Glutamatergic neuron (in vitro differentiated cells): Measurements from ENCODE around the gene APBB2. TPM values are rescaled to one million over a fixed set of nuclear protein-coding genes. Genes with fewer than 3 reads are reported as not detected.

Experiments
- DNase-seq: peaks from one replicate; pipeline ENCODE4 v3.0.0; 2022
- H3K27ac Mint-ChIP-seq: one replicate; pipeline ENCODE4 v1.8.0; 2020; ENCODE audit warnings: mild to moderate bottlenecking, mixed read lengths, inconsistent platforms; ENCODE audit not compliant: unreplicated experiment
- H3K27me3 Mint-ChIP-seq: one replicate; pipeline ENCODE4 v1.8.0; 2020; ENCODE audit warnings: mild to moderate bottlenecking, moderate library complexity, mixed read lengths, inconsistent platforms; ENCODE audit not compliant: unreplicated experiment
- H3K36me3 Mint-ChIP-seq: one replicate; pipeline ENCODE4 v1.8.0; 2020; ENCODE audit warnings: mild to moderate bottlenecking, mixed read lengths, inconsistent platforms; ENCODE audit not compliant: unreplicated experiment
- H3K4me1 Mint-ChIP-seq: one replicate; pipeline ENCODE4 v1.8.0; 2020; ENCODE audit warnings: mild to moderate bottlenecking, low read depth, mixed read lengths, inconsistent platforms; ENCODE audit not compliant: unreplicated experiment
- H3K4me3 Mint-ChIP-seq: one replicate; pipeline ENCODE4 v1.8.0; 2020; ENCODE audit warnings: mild to moderate bottlenecking, mixed read lengths, inconsistent platforms; ENCODE audit not compliant: unreplicated experiment
- H3K9me3 Mint-ChIP-seq: one replicate; pipeline ENCODE4 v1.8.0; 2020; ENCODE audit warnings: mild to moderate bottlenecking, moderate library complexity, mixed read lengths, inconsistent platforms; ENCODE audit not compliant: unreplicated experiment
- total RNA-seq: library from RNA; stranded (reverse); fragmentation: NEBNext Ultra II Directional; extraction: Animal tissue kit (Norgen Biotek cat#: 25700); gene quantifications from one replicate; pipeline ENCODE4 v1.2.1, GENCODE V29; 2021; ENCODE audit not compliant: unreplicated experiment
- TF ChIP-seq, protein P1 (sequence below): fragments of 200-600 bp; sonication (generic); IDR thresholded peaks from one replicate; pipeline ENCODE4 v1.5.0; 2021; ENCODE audit not compliant: partially characterized antibody, unreplicated experiment

APBB2 gene
- total RNA-seq, 1 donor from 2014 or later: 117 TPM

DNA sequence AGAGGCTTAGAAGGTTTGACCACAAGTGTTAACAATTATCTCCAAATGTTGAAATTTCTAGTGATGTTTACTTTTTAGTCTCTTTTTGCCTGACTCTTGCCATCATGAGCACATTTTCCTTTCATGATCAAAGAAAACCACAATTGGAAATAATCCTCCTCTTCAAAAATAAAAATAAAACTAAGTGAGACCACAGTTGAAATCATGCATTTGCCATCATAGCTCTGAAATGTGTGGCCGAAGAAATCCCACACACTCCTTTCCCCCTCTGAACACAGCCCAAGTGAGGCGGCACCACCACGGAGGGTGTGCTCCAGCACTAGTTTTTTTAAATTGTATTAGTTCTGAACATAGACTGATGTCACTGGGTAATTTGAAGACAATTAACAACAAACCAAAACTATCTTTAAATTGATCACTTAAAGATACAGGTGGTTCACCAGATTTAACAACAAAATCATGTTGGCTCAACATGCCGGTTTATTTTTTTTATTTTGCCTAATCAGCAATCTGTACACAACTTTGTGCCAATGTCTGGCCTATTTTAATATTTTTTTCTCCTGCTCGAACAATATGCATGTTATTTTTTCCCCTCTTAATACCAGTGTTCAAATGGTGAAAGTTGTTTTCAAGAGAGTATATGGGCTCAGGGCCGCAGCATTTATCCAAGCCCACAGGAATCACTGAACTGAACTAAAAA lies 17.6 kb downstream of the APBB2 start:
- TF ChIP-seq, protein P1, sequence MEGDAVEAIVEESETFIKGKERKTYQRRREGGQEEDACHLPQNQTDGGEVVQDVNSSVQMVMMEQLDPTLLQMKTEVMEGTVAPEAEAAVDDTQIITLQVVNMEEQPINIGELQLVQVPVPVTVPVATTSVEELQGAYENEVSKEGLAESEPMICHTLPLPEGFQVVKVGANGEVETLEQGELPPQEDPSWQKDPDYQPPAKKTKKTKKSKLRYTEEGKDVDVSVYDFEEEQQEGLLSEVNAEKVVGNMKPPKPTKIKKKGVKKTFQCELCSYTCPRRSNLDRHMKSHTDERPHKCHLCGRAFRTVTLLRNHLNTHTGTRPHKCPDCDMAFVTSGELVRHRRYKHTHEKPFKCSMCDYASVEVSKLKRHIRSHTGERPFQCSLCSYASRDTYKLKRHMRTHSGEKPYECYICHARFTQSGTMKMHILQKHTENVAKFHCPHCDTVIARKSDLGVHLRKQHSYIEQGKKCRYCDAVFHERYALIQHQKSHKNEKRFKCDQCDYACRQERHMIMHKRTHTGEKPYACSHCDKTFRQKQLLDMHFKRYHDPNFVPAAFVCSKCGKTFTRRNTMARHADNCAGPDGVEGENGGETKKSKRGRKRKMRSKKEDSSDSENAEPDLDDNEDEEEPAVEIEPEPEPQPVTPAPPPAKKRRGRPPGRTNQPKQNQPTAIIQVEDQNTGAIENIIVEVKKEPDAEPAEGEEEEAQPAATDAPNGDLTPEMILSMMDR: no peak
- Mint-ChIP-seq H3K27me3 (peaks cover 2% of the 10 kb centered on the region), H3K27ac (no peak overlapping the region), H3K36me3 (no peaks in the 10 kb centered on the region), H3K9me3 (peaks cover 3% of the 10 kb centered on the region), H3K4me1 (peaks cover 4% of the 10 kb centered on the region), H3K4me3 (no peak overlapping the region)
- no peak for DNase-seq

DNA sequence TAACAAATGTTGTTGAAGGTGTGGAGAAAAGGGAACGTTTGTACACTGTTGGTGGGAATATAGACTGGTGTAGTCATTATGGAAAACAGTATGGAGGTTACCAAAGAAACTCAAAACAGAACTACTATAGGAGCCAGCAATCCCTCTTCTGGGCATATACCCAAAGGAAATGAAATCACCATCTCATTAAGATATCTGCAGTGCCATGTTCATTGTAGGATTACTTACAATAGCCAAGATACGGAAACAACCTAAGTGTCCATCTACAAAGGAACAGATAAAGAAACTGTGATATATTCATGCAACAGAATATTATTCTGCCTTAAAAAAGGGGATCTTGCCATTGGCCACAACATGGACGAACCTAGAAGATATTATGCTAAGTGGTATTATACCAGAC lies 22.2 kb downstream of the APBB2 start:
- H3K27me3 Mint-ChIP-seq: peaks cover 2% of the 10 kb centered on the region
- H3K36me3 Mint-ChIP-seq: no peaks in the 10 kb centered on the region
- H3K9me3 Mint-ChIP-seq: peaks cover 2% of the 10 kb centered on the region
- no peak overlapping the region for H3K4me3 Mint-ChIP-seq
- peaks cover 11% of the 10 kb centered on the region for H3K4me1 Mint-ChIP-seq
- TF ChIP-seq, protein P1: no peak
- no peak for DNase-seq
- H3K27ac Mint-ChIP-seq: no peak overlapping the region

DNA sequence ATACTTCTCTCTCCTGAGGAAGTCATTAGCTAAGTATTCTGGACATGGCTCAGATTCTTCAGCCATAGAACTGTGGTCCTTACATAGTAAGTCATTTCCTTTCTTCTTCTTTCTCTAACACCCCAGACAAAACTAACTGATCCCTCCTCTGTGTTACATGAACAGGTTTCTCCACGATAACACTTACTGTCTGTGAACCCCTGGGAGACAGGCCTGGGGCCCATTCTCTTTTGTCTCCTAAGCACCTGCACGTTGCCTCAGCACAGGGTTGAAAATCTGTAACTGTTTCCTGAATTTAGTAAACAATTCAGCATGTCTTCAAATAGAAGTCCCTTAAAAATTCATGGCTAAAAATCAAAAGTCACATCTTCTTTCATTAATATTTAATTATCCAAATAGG lies 24.7 kb downstream of the APBB2 start:
- Mint-ChIP-seq H3K4me1 (peaks cover 11% of the 10 kb centered on the region), H3K9me3 (peaks cover 2% of the 10 kb centered on the region), H3K36me3 (peaks cover 4% of the 10 kb centered on the region), H3K4me3 (no peak overlapping the region), H3K27ac (no peak overlapping the region), H3K27me3 (peaks cover 2% of the 10 kb centered on the region)
- TF ChIP-seq, protein P1: no peak
- no peak for DNase-seq

DNA sequence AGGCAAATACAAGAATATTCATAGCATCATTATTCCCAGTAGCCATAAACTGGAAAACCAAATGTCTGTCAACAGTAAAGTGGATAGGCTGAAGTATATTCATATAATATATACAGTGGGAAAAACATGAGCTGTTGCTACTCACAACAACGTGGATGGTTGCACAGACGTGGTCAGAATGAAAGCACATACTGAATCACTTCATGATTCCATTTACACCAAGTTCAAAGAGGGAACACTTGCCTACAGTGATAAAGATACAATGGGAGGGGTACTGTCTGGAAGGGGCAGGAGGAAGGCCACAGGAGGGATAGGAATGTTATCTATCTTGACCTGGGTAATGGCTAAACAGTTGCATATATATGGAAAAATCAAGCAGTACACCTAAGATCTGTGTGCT lies 25.3 kb downstream of the APBB2 start:
- Mint-ChIP-seq H3K36me3 (peaks cover 9% of the 10 kb centered on the region), H3K27ac (no peak overlapping the region), H3K4me1 (peaks cover 11% of the 10 kb centered on the region), H3K27me3 (peaks cover 2% of the 10 kb centered on the region), H3K9me3 (peaks cover 2% of the 10 kb centered on the region), H3K4me3 (no peak overlapping the region)
- DNase-seq: no peak
- TF ChIP-seq, protein P1: no peak
